Measurements from ENCODE around the gene ARFGEF2. TPM values are rescaled to one million over a fixed set of nuclear protein-coding genes. Genes with fewer than 3 reads are reported as not detected.

Gene ARFGEF2
- total and polyA plus RNA-seq, 10 of the 15 experiments (the other 5 are each of a cell fraction or from before 2014, with no cell fraction given): 5.2 to 24.1 (median 17.7) TPM

DNA sequence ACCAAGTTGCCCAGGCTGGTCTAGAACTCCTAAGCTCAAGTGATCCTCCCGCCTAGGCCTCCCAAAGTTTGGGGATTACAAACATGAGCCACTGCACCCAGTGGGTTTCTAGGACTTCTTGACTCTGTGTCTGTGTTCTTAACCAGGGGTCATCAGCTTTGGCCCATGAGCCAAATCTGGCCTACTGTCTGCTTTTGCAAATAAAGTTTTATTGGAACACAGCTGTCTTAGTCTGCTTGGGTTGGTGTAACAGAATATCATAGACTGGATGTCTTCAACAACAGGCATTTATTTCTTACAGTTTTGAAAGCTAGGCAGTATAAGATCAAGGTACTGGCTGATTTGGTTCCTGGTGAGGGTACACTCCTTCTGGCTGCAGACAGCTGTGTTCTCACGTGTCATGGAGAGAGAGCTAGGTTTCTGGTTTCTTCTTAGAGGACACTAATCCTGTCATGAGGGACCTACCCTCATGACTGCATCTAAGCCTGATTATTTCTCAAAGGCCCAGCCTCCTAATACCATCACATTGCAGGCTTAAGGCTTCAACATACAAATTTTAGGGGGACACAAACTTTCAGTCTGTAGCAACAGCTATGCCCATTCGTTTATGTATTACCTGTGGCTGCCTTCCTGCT lies 23.3 kb downstream of the ARFGEF2 start:
- BruUV-seq (replicated peaks): no TSS peak
- no peaks in the 10 kb centered on the region for H3K9me3 ChIP-seq (replicated peaks; ENCODE audit: control insufficient read depth, insufficient read depth, low read length)
- no peaks in the 10 kb centered on the region for H3K4me1 ChIP-seq (ENCODE audit: control insufficient read depth, insufficient read depth, low read length)
- SMC1A ChIA-PET (ENCODE audit: uncharacterized antibody, unreplicated experiment): no interaction called here
- no peak for ATAC-seq
- H3K27ac ChIP-seq (ENCODE audit: control insufficient read depth, insufficient read depth): no peak overlapping the region
- in situ Hi-C loops (cut with MboI): no loop called here
- intact Hi-C loops (cut with micrococcal nuclease; ENCODE audit: unreplicated experiment): no loop called here
- H3K27me3 ChIP-seq (replicated peaks in 1 of 2; ENCODE audit: control insufficient read depth in 2 of 2, insufficient read depth in 2 of 2, low read length in 1 of 2): no peaks in the 10 kb centered on the region
- WGBS (ENCODE audit: insufficient coverage, insufficient replicate concordance, low lambda C conversion rate, missing lambda C conversion rate): 100% methylated on average over 3 of the region's 3 CpGs
- POLR2A ChIA-PET: no interaction called here
- H3K4me3 ChIP-seq: no peak overlapping the region
- FAIRE-seq: no peak
- no peaks in the 10 kb centered on the region for H4K20me1 ChIP-seq (ENCODE audit: control insufficient read depth, insufficient read depth)
- RAD21 ChIA-PET (ENCODE audit: unreplicated experiment): no interaction called here
- no peak overlapping the region for H2AFZ ChIP-seq (ENCODE audit: control insufficient read depth, low read depth, low read length)
- TF ChIP-seq, protein P1, sequence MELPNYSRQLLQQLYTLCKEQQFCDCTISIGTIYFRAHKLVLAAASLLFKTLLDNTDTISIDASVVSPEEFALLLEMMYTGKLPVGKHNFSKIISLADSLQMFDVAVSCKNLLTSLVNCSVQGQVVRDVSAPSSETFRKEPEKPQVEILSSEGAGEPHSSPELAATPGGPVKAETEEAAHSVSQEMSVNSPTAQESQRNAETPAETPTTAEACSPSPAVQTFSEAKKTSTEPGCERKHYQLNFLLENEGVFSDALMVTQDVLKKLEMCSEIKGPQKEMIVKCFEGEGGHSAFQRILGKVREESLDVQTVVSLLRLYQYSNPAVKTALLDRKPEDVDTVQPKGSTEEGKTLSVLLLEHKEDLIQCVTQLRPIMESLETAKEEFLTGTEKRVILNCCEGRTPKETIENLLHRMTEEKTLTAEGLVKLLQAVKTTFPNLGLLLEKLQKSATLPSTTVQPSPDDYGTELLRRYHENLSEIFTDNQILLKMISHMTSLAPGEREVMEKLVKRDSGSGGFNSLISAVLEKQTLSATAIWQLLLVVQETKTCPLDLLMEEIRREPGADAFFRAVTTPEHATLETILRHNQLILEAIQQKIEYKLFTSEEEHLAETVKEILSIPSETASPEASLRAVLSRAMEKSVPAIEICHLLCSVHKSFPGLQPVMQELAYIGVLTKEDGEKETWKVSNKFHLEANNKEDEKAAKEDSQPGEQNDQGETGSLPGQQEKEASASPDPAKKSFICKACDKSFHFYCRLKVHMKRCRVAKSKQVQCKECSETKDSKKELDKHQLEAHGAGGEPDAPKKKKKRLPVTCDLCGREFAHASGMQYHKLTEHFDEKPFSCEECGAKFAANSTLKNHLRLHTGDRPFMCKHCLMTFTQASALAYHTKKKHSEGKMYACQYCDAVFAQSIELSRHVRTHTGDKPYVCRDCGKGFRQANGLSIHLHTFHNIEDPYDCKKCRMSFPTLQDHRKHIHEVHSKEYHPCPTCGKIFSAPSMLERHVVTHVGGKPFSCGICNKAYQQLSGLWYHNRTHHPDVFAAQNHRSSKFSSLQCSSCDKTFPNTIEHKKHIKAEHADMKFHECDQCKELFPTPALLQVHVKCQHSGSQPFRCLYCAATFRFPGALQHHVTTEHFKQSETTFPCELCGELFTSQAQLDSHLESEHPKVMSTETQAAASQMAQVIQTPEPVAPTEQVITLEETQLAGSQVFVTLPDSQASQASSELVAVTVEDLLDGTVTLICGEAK (IDR thresholded peaks at IDR 0.05; ENCODE audit: borderline replicate concordance): peak; percentile 65
- no peak for TF ChIP-seq JUND (IDR thresholded peaks at IDR 0.05; ENCODE audit: low read depth, low read length)
- TF ChIP-seq SRF (IDR thresholded peaks at IDR 0.05; ENCODE audit: low read depth in 2 of 2, low read length in 2 of 2): no peak
- no peak for DNase-seq (ENCODE audit: low read depth, low spot score)
- H3K79me2 ChIP-seq (ENCODE audit: control insufficient read depth, insufficient read depth, low read length): peaks cover under 1% of the 10 kb centered on the region
- H3K9ac ChIP-seq (ENCODE audit: control insufficient read depth, insufficient read depth, low read length): no peak overlapping the region
- peaks cover 12 to 27% of the 10 kb centered on the region in 2 experiments for H3K36me3 ChIP-seq (ENCODE audit: control insufficient read depth in 2 of 2, insufficient read depth in 2 of 2, low read length in 1 of 2)
- H3K4me2 ChIP-seq (ENCODE audit: control insufficient read depth, insufficient read depth): no peak overlapping the region
- CTCF ChIA-PET: no interaction called here
